Renal cortical epithelial cell (primary cell): ENCODE measurements around the gene ZSCAN2. TPM values are rescaled to one million over a fixed set of nuclear protein-coding genes. Genes with fewer than 3 reads are reported as not detected.
"Not testable (repeated sequence)": the region's sequence is repeated elsewhere in the genome, so short reads cannot be mapped to it uniquely, and the experiment has no call there.

Experiments
- DNase-seq: peaks from one replicate; pipeline ENCODE4 v3.0.0-alpha.2; 2011; ENCODE audit warnings: low read depth
- total RNA-seq: library from RNA; depleted of rRNA; stranded (reverse); fragments of >200 nt; gene quantifications from 2 replicates; pipeline ENCODE4 v1.2.3, GENCODE V29; 2014

ZSCAN2 gene
- 8.9 and 17.5 TPM in 2 replicates for total RNA-seq

GRCh38 chr15:84600687-84601554 lies at the start of gene ZSCAN2:
Gene ZSCAN2 (plus strand): TSS chr15:84601009. CDS start chr15:84603928, 2,919 bp downstream.
- DNase-seq, result peak; percentile 80

GRCh38 chr15:84551624-84552023 lies 49.2 kb upstream of the ZSCAN2 start:
- DNase-seq, result not testable (repeated sequence)

GRCh38 chr15:84552896-84553295 lies 47.9 kb upstream of the ZSCAN2 start:
- DNase-seq, result peak; percentile 29

- not testable (repeated sequence) for DNase-seq
Measured at GRCh38 chr15:84556690-84557089, 44.1 kb upstream of the ZSCAN2 start.

- DNase-seq, result not testable (repeated sequence)
Measured at GRCh38 chr15:84568021-84568420, 32.8 kb upstream of the ZSCAN2 start.

- DNase-seq, result no peak
Measured at GRCh38 chr15:84570164-84570735, 30.6 kb upstream of the ZSCAN2 start.

GRCh38 chr15:84572231-84572630 lies 28.6 kb upstream of the ZSCAN2 start:
- peak; percentile 34 for DNase-seq

GRCh38 chr15:84575493-84575892 lies 25.3 kb upstream of the ZSCAN2 start:
- no peak for DNase-seq

- not testable (repeated sequence) for DNase-seq
Measured at GRCh38 chr15:84577891-84578290, 22.9 kb upstream of the ZSCAN2 start.

GRCh38 chr15:84579261-84579721 lies 21.5 kb upstream of the ZSCAN2 start:
- peak; percentile 90 for DNase-seq

- not testable (repeated sequence) for DNase-seq
Measured at GRCh38 chr15:84581676-84582428, 19.0 kb upstream of the ZSCAN2 start.

GRCh38 chr15:84582583-84583157 lies 18.1 kb upstream of the ZSCAN2 start:
- peak; percentile 27 for DNase-seq

GRCh38 chr15:84583921-84584320 lies 16.9 kb upstream of the ZSCAN2 start:
- DNase-seq, result not testable (repeated sequence)

GRCh38 chr15:84586696-84587095 lies 14.1 kb upstream of the ZSCAN2 start:
- DNase-seq, result no peak

GRCh38 chr15:84588053-84588874 lies 12.5 kb upstream of the ZSCAN2 start:
- peak; percentile 61 for DNase-seq

GRCh38 chr15:84590406-84590805 lies 10.4 kb upstream of the ZSCAN2 start:
- no peak for DNase-seq

GRCh38 chr15:84591815-84592214 lies 9.0 kb upstream of the ZSCAN2 start:
- no peak for DNase-seq

GRCh38 chr15:84594617-84595290 lies 6.1 kb upstream of the ZSCAN2 start:
- DNase-seq, result no peak

GRCh38 chr15:84595660-84596059 lies 5.1 kb upstream of the ZSCAN2 start:
- no peak for DNase-seq

GRCh38 chr15:84597296-84597695 lies 3.5 kb upstream of the ZSCAN2 start:
- DNase-seq, result no peak
